Epithelial cell of proximal tubule (primary cell): Measurements from ENCODE around the gene CCDC107. TPM values are rescaled to one million over a fixed set of nuclear protein-coding genes. Genes with fewer than 3 reads are reported as not detected.
A peak's percentile ranks its signal among the peaks of the same experiment; 100 is the strongest.

Experiments
- DNase-seq: peaks from one replicate; pipeline ENCODE4 v3.0.0-alpha.2; 2011; ENCODE audit warnings: low read depth
- H3K4me3 ChIP-seq: 2 replicates; pipeline ENCODE4 v1.5.1; 2011; ENCODE audit warnings: low read depth, mild to moderate bottlenecking, low read length
- total RNA-seq: library from RNA; depleted of rRNA; stranded (reverse); fragments of >200 nt; gene quantifications from 2 replicates; pipeline ENCODE4 v1.2.3, GENCODE V29; 2015
- TF ChIP-seq, protein P1 (sequence below): conservative IDR thresholded peaks from 2 replicates; pipeline ENCODE4 v1.5.1; 2012; ENCODE audit warnings: low read depth, mild to moderate bottlenecking, low read length

Gene CCDC107
- total RNA-seq, 1 donor from 2014 or later, result 19.0 TPM

DNA sequence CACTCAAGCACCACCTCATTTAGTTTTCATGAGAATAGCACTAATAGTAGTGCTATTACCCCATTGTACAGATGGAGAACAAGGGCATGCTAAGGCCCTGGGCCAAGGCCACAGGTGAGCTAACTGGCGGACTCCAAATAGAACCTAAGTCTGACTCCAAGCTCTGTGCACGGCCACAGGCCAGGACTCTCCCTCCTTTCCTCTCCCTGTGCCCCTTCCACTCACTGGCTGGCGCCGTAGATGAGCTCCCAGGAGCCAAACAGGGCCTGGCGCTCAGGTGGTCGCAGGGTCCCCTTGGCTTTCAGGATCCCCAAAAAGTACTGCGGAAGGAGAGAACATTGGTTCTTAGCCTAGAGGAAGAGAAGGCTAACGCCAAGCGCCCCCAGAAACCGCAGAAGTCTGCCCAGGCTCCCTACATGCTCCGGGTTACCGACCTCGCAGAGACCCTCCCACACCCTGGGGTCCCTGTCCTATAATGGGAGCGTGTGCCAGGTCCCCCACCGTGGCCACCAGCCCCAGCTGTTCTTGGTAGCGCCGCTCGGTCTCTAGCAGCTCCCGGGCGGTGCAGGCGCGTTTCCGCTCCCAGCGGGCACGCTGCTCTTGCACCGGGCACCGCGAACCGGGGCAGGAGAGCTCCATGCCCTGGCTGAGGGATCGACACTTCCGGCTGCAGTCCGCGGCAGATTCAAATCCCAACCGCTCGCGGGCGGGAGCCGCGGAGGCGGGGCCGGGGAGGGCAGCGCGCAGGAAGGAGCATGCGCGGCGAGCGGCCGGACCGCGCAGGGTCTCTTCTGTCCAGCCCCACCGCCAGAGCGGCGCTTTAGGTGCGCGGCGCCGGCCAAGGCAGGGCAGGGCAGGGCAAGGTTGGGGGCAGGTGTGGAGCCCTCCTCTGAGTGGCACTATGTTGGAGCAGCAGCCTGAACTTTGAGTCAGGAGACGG, 6.7 kb downstream of the CCDC107 start, which contains the start of gene ARHGEF39:
ARHGEF39 (minus strand) TSS at position 665 of the 940 bp plus-strand sequence; CDS start at position 639, 26 bp downstream.
- DNase-seq, result no peak
- H3K4me3 ChIP-seq, result peak within 1 kb of the TSS; percentile 71
- TF ChIP-seq, protein P1, sequence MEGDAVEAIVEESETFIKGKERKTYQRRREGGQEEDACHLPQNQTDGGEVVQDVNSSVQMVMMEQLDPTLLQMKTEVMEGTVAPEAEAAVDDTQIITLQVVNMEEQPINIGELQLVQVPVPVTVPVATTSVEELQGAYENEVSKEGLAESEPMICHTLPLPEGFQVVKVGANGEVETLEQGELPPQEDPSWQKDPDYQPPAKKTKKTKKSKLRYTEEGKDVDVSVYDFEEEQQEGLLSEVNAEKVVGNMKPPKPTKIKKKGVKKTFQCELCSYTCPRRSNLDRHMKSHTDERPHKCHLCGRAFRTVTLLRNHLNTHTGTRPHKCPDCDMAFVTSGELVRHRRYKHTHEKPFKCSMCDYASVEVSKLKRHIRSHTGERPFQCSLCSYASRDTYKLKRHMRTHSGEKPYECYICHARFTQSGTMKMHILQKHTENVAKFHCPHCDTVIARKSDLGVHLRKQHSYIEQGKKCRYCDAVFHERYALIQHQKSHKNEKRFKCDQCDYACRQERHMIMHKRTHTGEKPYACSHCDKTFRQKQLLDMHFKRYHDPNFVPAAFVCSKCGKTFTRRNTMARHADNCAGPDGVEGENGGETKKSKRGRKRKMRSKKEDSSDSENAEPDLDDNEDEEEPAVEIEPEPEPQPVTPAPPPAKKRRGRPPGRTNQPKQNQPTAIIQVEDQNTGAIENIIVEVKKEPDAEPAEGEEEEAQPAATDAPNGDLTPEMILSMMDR, result peak; percentile 32

DNA sequence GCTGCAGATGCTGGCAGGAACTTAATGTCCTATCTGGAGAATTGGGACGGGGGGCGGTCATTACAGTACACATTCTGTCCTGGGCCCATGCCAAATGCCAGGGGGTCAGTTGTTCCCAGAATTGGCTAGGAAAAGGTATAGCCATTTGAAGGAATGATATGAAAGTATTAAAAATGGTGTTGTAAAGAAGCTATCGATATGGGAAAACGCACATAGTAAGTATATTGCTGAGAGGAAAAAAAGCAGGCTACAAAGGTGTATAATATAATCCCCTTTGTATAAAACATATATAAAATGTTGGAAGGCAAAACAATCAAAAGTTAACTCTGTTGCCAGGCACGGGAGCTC, 7.4 kb downstream of the CCDC107 start:
- no peak for DNase-seq
- H3K4me3 ChIP-seq, result peak overlapping the region; percentile 71
- TF ChIP-seq, protein P1, result no peak

DNA sequence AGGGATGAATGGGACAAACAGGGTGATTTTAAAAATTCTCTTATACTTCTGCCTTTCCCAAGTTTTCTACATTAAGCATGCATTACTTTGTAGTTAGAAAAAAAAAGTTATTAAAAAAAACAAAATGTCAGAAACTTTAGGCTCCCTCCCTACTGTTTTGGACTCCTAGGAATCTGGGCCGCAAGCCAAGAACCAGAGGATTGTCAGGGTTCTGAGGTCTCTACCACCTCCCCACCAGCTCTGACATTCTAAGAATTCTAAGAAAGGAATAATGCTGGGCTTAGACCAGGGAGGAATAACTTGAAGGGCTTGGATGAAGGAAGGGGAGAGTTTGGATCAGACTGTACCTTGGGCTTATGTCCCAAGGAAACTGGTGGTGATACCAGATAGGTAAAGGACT, 8.0 kb downstream of the CCDC107 start:
- TF ChIP-seq, protein P1, result no peak
- no peak for DNase-seq
- no peak overlapping the region for H3K4me3 ChIP-seq

DNA sequence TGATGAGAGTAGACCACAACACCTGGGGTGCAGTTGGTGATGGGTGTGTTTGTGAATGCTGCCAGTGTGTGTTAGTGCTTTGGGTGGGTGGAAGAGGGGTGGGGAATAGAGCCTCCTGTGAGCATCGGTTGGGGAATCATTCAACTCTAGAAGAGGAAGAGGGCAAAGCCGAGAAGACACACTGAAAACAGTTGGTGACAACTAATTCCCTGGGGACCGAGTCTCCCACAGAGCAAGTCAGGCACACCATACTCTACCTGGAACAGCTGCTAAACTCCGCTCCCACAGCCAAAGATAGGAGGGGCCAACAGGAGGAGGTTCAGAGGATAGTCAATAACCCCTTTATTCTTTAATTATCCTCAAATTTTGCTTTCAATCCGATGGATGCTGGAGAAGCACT, 8.5 kb downstream of the CCDC107 start:
- H3K4me3 ChIP-seq, result no peak overlapping the region
- no peak for DNase-seq
- TF ChIP-seq, protein P1, result no peak

DNA sequence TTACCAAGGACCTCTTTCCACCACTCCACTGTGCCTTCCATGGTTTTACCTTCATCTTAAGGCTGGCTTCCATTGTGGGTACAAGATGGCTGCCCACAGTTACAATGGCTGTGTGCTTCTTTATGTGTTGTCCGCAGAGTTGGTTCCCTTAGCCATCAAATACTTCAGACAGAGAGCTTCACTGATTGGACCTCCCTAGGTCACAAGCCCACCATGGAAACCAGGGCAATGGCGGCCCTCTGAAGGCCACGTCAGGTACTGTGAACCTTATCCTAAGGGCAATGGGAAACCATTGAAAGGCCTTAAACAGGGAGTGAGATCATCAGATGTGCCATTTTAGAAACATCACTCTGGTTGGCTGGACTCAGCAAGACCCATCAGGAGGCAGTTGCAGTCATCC, 9.8 kb downstream of the CCDC107 start:
- no peak overlapping the region for H3K4me3 ChIP-seq
- TF ChIP-seq, protein P1, result no peak
- no peak for DNase-seq

DNA sequence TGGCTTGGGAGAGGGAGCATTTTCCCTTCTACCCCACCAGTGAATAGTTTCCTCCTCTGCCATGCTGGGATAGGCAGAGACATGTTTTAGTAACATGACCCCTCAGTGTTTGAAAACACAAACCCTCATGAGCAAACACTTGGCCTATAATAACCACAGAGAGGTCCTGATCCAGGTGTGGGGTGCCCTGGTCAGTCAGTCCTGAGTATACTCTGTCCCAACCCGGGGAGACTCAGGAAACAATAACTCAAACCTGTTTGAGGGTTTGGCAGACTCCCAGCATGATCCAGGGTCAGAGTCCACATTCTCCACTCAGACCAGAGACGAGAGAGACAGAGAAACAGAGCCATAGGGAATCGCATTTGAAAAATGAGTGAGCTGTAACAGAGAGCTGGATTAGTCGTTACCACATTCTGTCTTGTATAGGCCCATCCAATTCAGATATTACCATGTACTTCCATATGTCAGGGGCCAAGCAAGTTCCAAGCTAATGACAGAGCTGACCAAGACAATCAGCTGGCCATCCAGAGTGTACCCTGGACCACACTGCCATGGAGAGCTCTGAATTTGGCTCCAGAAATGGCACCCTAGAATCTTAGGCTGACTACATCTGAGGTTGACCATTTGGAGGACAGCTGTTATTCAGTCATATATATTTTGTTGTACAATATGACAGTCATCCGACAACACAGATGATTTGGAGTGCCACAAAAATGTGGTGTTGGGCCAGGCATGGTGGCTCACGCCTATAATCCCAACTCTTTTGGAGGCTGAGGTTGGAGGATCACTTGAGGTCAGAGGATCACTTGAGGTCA, 11.4 kb downstream of the CCDC107 start:
- peak; percentile 74 for DNase-seq
- TF ChIP-seq, protein P1, result no peak
- H3K4me3 ChIP-seq, result no peak overlapping the region
